CD4-positive, CD25-positive, alpha-beta regulatory T cell (primary cell): ENCODE results near the gene KCNQ1. TPM values are rescaled to one million over a fixed set of nuclear protein-coding genes. Genes with fewer than 3 reads are reported as not detected.

Source experiments
- ATAC-seq, 2 donors: fragments of 150-1000 bp; cut with Tn5 transposase; one replicate each; pipeline ENCODE4 v1.10.0; 2021; ENCODE audit warnings: low read depth in 2 of 2, moderate number of reproducible peaks in 2 of 2, moderate library complexity in 1 of 2
- DNase-seq, 3 donors: peaks; one replicate each; pipeline versions ENCODE4 v3.0.0 to v3.0.0-alpha.2; 2012 to 2022; ENCODE audit warnings: mixed read lengths in 1 of 3
- H3K27ac ChIP-seq: one replicate; pipeline ENCODE4 v1.7.0; 2013; ENCODE audit warnings: mild to moderate bottlenecking, low read length; ENCODE audit not compliant: insufficient read depth, poor library complexity, severe bottlenecking
- H3K27me3 ChIP-seq: one replicate; pipeline ENCODE4 v1.7.0; 2013; ENCODE audit warnings: low read length; ENCODE audit not compliant: control insufficient read depth, insufficient read depth
- H3K36me3 ChIP-seq: one replicate; pipeline ENCODE4 v1.7.0; 2013; ENCODE audit warnings: mild to moderate bottlenecking, low read length, moderate library complexity; ENCODE audit not compliant: control insufficient read depth, insufficient read depth
- H3K4me1 ChIP-seq: 2 replicates; pipeline ENCODE4 v1.7.0; 2013; ENCODE audit warnings: mild to moderate bottlenecking, low read length; ENCODE audit not compliant: insufficient read depth, control insufficient read depth, poor library complexity, severe bottlenecking
- H3K4me3 ChIP-seq: one replicate; pipeline ENCODE4 v1.7.0; 2013; ENCODE audit warnings: low read depth, mild to moderate bottlenecking, low read length, moderate library complexity
- H3K9me3 ChIP-seq, 2 experiments: 1 replicate in 1 of 2; 2 replicates in 1 of 2; pipeline ENCODE4 v1.7.0; 2013; ENCODE audit warnings: low read length in 2 of 2, mild to moderate bottlenecking in 1 of 2, moderate library complexity in 1 of 2; ENCODE audit not compliant: control insufficient read depth in 2 of 2
- H3K27ac Mint-ChIP-seq, 3 donors: one replicate each; pipeline ENCODE4 v1.8.0; 2020 to 2022; ENCODE audit warnings: mild to moderate bottlenecking in 3 of 3, mixed read lengths in 3 of 3, moderate library complexity in 2 of 3
- H3K27me3 Mint-ChIP-seq: one replicate; pipeline ENCODE4 v1.8.0; 2022; ENCODE audit warnings: mild to moderate bottlenecking, mixed read lengths
- H3K36me3 Mint-ChIP-seq: one replicate; pipeline ENCODE4 v1.8.0; 2020; ENCODE audit warnings: mixed read lengths
- H3K4me1 Mint-ChIP-seq, 4 donors: one replicate each; pipeline ENCODE4 v1.8.0; 2020 to 2022; ENCODE audit warnings: mixed read lengths in 4 of 4, mild to moderate bottlenecking in 1 of 4
- H3K4me3 Mint-ChIP-seq, 4 donors: one replicate each; pipeline ENCODE4 v1.8.0; 2020 to 2022; ENCODE audit warnings: mild to moderate bottlenecking in 4 of 4, mixed read lengths in 4 of 4, moderate library complexity in 3 of 4
- H3K9me3 Mint-ChIP-seq, 7 donors: one replicate each; pipeline ENCODE4 v1.8.0; 2020 to 2022; ENCODE audit warnings: mixed read lengths in 7 of 7, mild to moderate bottlenecking in 3 of 7, moderate library complexity in 2 of 7
- polyA plus RNA-seq, 4 donors: library from polyadenylated mRNA; unstranded; fragments of 300-500 nt; fragmentation: Illumina TruSeq; gene quantifications; one replicate each; pipeline ENCODE4 v1.2.3, GENCODE V29; 2021
- total RNA-seq: library from RNA; stranded (reverse); gene quantifications from one replicate; pipeline ENCODE4 v1.2.3, GENCODE V29; 2022

The KCNQ1 gene
- total and polyA plus RNA-seq, 5 donors from 2014 or later = 5.5 to 13.4 (median 6.8) TPM

GRCh38 chr11:2507212-2507901, 62.5 kb downstream of the KCNQ1 start:
- Mint-ChIP-seq H3K9me3 (peaks cover 0 to 7% (median 1%) of the 10 kb centered on the region in 7 donors), H3K27me3 (no peaks in the 10 kb centered on the region), H3K4me1 (peaks cover 0 to 20% (median 4%) of the 10 kb centered on the region in 4 donors), H3K4me3 (peak overlapping the region in 1 of 4 donors; percentile 43), H3K27ac (peak overlapping the region; percentile 28 to 84 (median 39)), H3K36me3 (no peaks in the 10 kb centered on the region)
- Histone ChIP-seq H3K4me1 (no peaks in the 10 kb centered on the region), H3K36me3 (no peaks in the 10 kb centered on the region), H3K27me3 (no peaks in the 10 kb centered on the region), H3K9me3 (no peaks in the 10 kb centered on the region), H3K27ac (no peak overlapping the region), H3K4me3 (no peak overlapping the region)
- DNase-seq (no peak), ATAC-seq (no peak)

- Mint-ChIP-seq H3K27me3 (no peaks in the 10 kb centered on the region), H3K4me3 (no peak overlapping the region), H3K27ac (peak overlapping the region in 1 of 3 donors; percentile 84), H3K36me3 (no peaks in the 10 kb centered on the region), H3K4me1 (peaks cover 0 to 20% (median 4%) of the 10 kb centered on the region in 4 donors), H3K9me3 (peaks cover 0 to 3% (median 0%) of the 10 kb centered on the region in 7 donors)
- DNase-seq = no peak
- H3K36me3 ChIP-seq = no peaks in the 10 kb centered on the region
- no peaks in the 10 kb centered on the region for H3K27me3 ChIP-seq
- no peaks in the 10 kb centered on the region for H3K9me3 ChIP-seq
- no peak for ATAC-seq
- no peak overlapping the region for H3K4me3 ChIP-seq
- no peaks in the 10 kb centered on the region for H3K4me1 ChIP-seq
- H3K27ac ChIP-seq = no peak overlapping the region
Measured at GRCh38 chr11:2507945-2508749, 63.3 kb downstream of the KCNQ1 start.

GRCh38 chr11:2508793-2509192, 64.0 kb downstream of the KCNQ1 start:
- no peaks in the 10 kb centered on the region for H3K4me1 ChIP-seq
- Mint-ChIP-seq H3K36me3 (no peaks in the 10 kb centered on the region), H3K4me1 (peaks cover 0 to 20% (median 3%) of the 10 kb centered on the region in 4 donors), H3K4me3 (no peak overlapping the region), H3K9me3 (peaks cover 0 to 3% (median 0%) of the 10 kb centered on the region in 7 donors), H3K27me3 (no peaks in the 10 kb centered on the region), H3K27ac (peak overlapping the region in 1 of 3 donors; percentile 13)
- no peaks in the 10 kb centered on the region for H3K9me3 ChIP-seq
- H3K4me3 ChIP-seq = no peak overlapping the region
- no peak for ATAC-seq
- H3K27me3 ChIP-seq = no peaks in the 10 kb centered on the region
- no peaks in the 10 kb centered on the region for H3K36me3 ChIP-seq
- H3K27ac ChIP-seq = no peak overlapping the region
- DNase-seq = no peak

- H3K36me3 Mint-ChIP-seq = no peaks in the 10 kb centered on the region
- no peak for ATAC-seq
Measured at GRCh38 chr11:2509481-2510001, 64.7 kb downstream of the KCNQ1 start.

GRCh38 chr11:2510626-2511402, 66.0 kb downstream of the KCNQ1 start:
- ATAC-seq (no peak), DNase-seq (no peak)
- no peaks in the 10 kb centered on the region for H3K36me3 ChIP-seq
- no peaks in the 10 kb centered on the region for H3K27me3 ChIP-seq
- H3K4me3 Mint-ChIP-seq = no peak overlapping the region
- no peaks in the 10 kb centered on the region for H3K36me3 Mint-ChIP-seq
- H3K9me3 Mint-ChIP-seq = peaks cover 0 to 2% (median 0%) of the 10 kb centered on the region in 7 donors
- H3K27ac ChIP-seq = no peak overlapping the region
- no peaks in the 10 kb centered on the region for H3K27me3 Mint-ChIP-seq
- H3K4me3 ChIP-seq = no peak overlapping the region
- peak overlapping the region in 1 of 3 donors; percentile 63 for H3K27ac Mint-ChIP-seq
- peaks cover 0 to 16% (median 3%) of the 10 kb centered on the region in 4 donors for H3K4me1 Mint-ChIP-seq
- H3K9me3 ChIP-seq = no peaks in the 10 kb centered on the region
- no peaks in the 10 kb centered on the region for H3K4me1 ChIP-seq

More at GRCh38 chr11:2509481-2510001, 64.7 kb downstream of the KCNQ1 start:
- Histone ChIP-seq H3K36me3 (no peaks in the 10 kb centered on the region), H3K4me3 (no peak overlapping the region), H3K27ac (no peak overlapping the region), H3K4me1 (no peaks in the 10 kb centered on the region), H3K9me3 (no peaks in the 10 kb centered on the region), H3K27me3 (no peaks in the 10 kb centered on the region)
- Mint-ChIP-seq H3K9me3 (peaks cover 0 to 3% (median 0%) of the 10 kb centered on the region in 7 donors), H3K4me1 (peaks cover 0 to 20% (median 3%) of the 10 kb centered on the region in 4 donors), H3K4me3 (no peak overlapping the region), H3K27ac (no peak overlapping the region), H3K27me3 (no peaks in the 10 kb centered on the region)
- DNase-seq = no peak

- H3K36me3 Mint-ChIP-seq = no peaks in the 10 kb centered on the region
Measured at GRCh38 chr11:2511421-2512369, 66.9 kb downstream of the KCNQ1 start.

More at GRCh38 chr11:2511421-2512369, 66.9 kb downstream of the KCNQ1 start:
- Histone ChIP-seq H3K9me3 (no peaks in the 10 kb centered on the region), H3K4me3 (no peak overlapping the region), H3K4me1 (no peaks in the 10 kb centered on the region), H3K36me3 (no peaks in the 10 kb centered on the region), H3K27ac (no peak overlapping the region), H3K27me3 (no peaks in the 10 kb centered on the region)
- Mint-ChIP-seq H3K27me3 (no peaks in the 10 kb centered on the region), H3K4me1 (peaks cover 0 to 14% (median 3%) of the 10 kb centered on the region in 4 donors), H3K9me3 (peaks cover 0 to 2% (median 0%) of the 10 kb centered on the region in 7 donors), H3K4me3 (no peak overlapping the region), H3K27ac (no peak overlapping the region)
- DNase-seq = no peak
- no peak for ATAC-seq
